ENCODE data around the gene TFF1.

The TFF1 gene

DNA sequence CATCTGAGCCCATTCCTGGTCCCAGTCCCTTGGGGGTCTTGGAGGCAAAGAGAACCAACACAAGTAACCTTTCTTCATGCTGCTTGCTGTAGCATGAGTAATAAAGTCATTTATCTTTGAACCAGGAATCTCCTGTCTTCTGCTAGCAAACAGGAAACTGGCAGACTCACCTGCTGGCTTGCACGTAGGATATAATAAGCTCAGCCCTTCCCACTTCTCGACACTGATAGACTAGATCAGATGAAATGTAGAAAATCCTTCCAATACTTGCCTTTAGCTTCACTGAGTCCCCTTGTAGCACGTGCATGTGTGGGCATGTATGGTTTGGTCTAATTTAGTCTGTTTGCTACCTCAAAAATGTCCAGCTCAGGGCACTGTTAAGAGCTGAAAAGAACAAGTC is 9.0 kb downstream of the TFF1 start:
- Mint-ChIP-seq H3K27me3 (peaks cover 54% of the 10 kb centered on the region), H3K4me1 (peaks cover 3% of the 10 kb centered on the region), H3K9me3 (peaks cover 27% of the 10 kb centered on the region), H3K36me3 (no peaks in the 10 kb centered on the region), H3K4me3 (no peak overlapping the region), H3K27ac (no peak overlapping the region)
- no peak for DNase-seq
- CTCF ChIA-PET: interaction anchor here (1.1 kb wide), 2 partner anchors 16 to 19 kb away, joined by 3 read pairs; no protein-coding TSS in a partner anchor

DNA sequence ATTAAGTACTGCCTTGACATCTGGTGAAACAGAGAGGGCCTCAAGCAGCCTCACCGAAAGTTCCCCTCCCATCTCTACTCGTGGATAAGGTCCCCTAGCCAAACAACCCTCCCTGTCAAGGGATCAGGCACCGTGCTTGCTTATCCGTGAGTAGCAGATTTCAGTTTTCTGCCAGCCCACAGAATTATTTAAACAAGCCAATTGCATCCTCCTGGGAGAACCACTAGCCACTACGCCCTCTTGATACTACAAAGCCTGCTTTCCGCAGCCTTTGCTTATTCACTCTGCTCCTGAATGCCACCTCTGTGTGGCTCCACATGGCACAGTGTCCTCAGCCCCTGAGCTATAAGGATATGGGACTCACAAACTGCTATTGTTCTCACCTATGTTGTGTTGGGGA is 9.7 kb downstream of the TFF1 start:
- no peak overlapping the region for H3K27ac Mint-ChIP-seq
- no peaks in the 10 kb centered on the region for H3K36me3 Mint-ChIP-seq
- H3K4me3 Mint-ChIP-seq: no peak overlapping the region
- peaks cover 52% of the 10 kb centered on the region for H3K27me3 Mint-ChIP-seq
- peaks cover 3% of the 10 kb centered on the region for H3K4me1 Mint-ChIP-seq
- CTCF ChIA-PET: interaction anchor here (1.1 kb wide), 1 partner anchor 17 kb away, joined by 3 read pairs; no protein-coding TSS in a partner anchor
- no peak for DNase-seq
- peaks cover 27% of the 10 kb centered on the region for H3K9me3 Mint-ChIP-seq

DNA sequence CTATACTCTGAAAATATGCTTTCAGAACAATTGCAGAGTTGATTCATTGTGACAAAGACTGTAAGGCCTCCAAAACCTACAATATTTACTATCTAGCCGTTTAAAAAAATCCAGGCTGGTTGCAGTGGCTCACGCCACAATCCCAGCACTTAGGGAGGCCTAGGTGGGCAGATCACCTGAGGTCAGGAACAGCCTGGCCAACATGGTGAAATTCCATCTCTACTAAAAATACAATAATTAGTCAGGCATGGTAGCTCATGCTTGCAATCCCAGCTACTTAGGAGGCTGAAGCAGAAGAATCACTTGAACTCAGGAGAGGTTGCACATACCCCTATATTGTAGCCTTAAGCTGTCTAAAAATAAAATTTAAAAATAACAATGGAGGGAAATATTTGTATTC is 10.3 kb downstream of the TFF1 start:
- CTCF ChIA-PET: no interaction called here
- DNase-seq: no peak

DNA sequence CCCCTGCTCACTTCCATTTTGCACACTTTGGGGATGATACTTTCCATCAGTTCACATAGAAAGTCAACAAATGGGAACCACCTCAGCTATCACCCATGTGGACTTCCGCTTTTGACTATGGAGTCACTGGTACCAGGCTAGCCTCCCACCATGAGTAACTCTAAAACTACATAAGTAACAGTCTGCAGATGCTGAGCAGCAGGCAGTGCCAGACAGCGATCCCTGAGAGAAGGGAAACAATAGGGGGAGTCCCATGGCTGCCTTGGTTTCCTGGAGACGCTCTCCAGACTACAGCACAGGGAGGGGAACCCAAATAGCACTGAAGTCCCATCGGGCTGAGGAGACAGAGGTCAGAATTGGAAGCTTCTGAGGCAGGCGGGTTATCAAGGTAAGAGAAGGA is 12.7 kb downstream of the TFF1 start:
- H3K4me3 Mint-ChIP-seq: no peak overlapping the region
- no peak for DNase-seq
- peaks cover 42% of the 10 kb centered on the region for H3K27me3 Mint-ChIP-seq
- peaks cover 3% of the 10 kb centered on the region for H3K4me1 Mint-ChIP-seq
- H3K36me3 Mint-ChIP-seq: no peaks in the 10 kb centered on the region
- CTCF ChIA-PET: interaction anchor here (1.2 kb wide), 1 partner anchor 18 kb away, joined by 4 read pairs; no protein-coding TSS in a partner anchor
- H3K9me3 Mint-ChIP-seq: peaks cover 25% of the 10 kb centered on the region
- H3K27ac Mint-ChIP-seq: no peak overlapping the region

More for the DNA sequence above, 10.3 kb downstream of the TFF1 start:
- H3K4me3 Mint-ChIP-seq: no peak overlapping the region
- H3K4me1 Mint-ChIP-seq: peaks cover 3% of the 10 kb centered on the region
- H3K27me3 Mint-ChIP-seq: peaks cover 50% of the 10 kb centered on the region
- no peaks in the 10 kb centered on the region for H3K36me3 Mint-ChIP-seq
- H3K27ac Mint-ChIP-seq: no peak overlapping the region
- peaks cover 27% of the 10 kb centered on the region for H3K9me3 Mint-ChIP-seq

DNA sequence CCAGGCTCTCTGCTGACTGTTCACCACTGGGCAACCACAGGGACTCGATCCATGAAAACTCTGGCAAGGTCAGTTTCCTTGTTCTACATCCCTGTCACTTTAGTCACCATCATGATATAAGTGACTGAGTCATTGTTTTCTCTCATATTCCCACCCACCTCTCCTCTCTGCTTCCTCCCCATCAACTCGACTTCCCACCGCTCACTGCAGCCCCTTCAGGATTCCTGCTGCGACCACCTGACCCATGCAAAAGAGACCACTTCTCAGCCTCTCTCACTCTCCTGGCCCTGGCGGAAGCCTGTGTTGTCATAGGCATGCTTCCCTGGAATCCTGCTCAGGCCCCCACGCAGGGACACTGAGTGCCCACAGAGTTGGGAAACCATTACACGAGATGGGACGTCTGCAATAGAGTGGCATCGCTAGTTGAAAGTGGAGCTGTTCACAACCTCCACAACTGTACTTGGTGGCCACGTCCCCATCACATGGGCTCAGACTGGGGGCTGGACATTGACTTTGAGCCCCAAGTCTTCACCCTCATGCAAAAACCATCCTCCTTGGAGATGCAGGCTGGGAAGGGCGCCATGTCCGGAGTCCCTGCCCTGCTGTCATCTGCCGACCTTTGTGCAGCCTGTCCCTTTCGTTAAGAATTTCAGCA is 13.8 kb downstream of the TFF1 start:
- Mint-ChIP-seq H3K9me3 (peaks cover 25% of the 10 kb centered on the region), H3K27ac (peak overlapping the region; percentile 68), H3K36me3 (no peaks in the 10 kb centered on the region), H3K4me3 (no peak overlapping the region), H3K27me3 (peaks cover 35% of the 10 kb centered on the region), H3K4me1 (peaks cover 2% of the 10 kb centered on the region)
- no peak for DNase-seq
- CTCF ChIA-PET: no interaction called here

DNA sequence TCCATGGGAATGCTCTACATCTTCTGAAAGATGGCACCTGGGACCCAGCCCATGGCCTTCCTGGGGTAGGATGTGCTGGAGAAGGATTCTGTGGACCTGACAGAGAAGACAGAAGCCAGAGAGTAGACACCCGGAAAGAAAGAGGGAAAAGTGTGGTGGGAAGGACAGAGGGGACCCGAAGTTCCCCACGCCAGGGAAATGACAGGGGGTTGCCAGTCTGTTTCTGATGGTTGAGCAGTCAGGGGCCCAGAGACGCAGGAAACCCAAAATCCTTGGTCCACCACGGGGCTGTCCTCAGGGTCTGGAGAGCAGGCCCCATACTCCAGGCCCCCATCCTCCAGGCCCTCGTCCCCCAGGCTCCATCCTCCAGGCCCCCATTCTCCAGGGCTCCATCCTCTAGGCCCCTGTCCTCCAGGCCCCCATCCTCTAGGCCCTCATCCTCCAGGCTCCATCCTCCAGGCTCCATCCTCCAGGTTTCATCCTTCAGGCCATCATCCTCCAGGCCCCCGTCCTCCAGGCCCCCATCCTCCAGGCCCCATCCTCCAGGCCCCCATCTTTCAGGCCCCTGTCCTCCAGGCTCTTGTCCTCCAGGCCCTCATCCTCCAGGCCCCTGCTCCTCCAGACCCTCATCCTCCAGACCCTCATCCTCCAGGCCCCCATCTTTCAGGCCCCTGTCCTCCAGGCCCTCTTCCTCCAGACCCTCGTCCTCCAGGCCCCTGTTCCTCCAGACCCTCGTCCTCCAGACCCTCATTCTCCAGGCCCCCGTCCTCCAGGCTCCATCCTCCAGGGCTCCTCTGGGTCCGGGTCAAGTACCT is 14.5 kb downstream of the TFF1 start:
- Mint-ChIP-seq H3K27ac (peak overlapping the region; percentile 68), H3K4me3 (no peak overlapping the region), H3K9me3 (peaks cover 19% of the 10 kb centered on the region), H3K36me3 (no peaks in the 10 kb centered on the region), H3K27me3 (peaks cover 35% of the 10 kb centered on the region), H3K4me1 (no peaks in the 10 kb centered on the region)
- CTCF ChIA-PET: no interaction called here
- DNase-seq: peak; percentile 13

DNA sequence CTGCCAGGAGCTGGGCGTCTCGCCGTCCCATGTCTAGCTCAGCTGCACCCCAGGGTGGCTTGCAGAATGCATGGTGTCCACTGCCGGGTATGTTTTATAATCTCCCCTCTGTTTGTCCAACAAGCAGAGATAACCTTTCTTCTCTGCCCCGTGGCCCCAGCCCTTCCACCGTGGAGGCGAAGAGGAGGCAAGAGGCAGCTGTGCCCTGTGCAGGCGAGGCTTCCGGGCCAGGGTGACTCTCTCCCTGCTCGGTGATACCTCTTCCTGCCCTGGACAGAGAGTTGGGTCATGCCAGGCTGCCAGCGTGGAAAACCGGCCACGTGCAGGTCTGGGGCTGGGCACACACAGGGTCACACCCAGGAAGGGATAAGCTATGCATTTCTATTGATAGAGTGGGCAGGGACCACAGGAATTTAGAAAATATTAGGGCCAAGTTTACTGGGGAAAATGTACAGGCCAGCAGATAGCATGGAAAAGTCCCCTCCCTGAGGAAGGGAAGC is 15.4 kb downstream of the TFF1 start, which contains the start of gene TFF2:
Gene TFF2, minus strand, starts transcription at position 68 of the 500 bp plus-strand sequence. Its CDS starts 37 bp downstream, at position 31.
- Mint-ChIP-seq H3K9me3 (peaks cover 14% of the 10 kb centered on the region), H3K27me3 (peaks cover 35% of the 10 kb centered on the region), H3K4me3 (no peak within 1 kb of the TSS), H3K4me1 (no peaks in the 10 kb centered on the region), H3K36me3 (no peaks in the 10 kb centered on the region), H3K27ac (no peak within 1 kb of the TSS)
- no peak for DNase-seq
- CTCF ChIA-PET: no interaction called here

DNA sequence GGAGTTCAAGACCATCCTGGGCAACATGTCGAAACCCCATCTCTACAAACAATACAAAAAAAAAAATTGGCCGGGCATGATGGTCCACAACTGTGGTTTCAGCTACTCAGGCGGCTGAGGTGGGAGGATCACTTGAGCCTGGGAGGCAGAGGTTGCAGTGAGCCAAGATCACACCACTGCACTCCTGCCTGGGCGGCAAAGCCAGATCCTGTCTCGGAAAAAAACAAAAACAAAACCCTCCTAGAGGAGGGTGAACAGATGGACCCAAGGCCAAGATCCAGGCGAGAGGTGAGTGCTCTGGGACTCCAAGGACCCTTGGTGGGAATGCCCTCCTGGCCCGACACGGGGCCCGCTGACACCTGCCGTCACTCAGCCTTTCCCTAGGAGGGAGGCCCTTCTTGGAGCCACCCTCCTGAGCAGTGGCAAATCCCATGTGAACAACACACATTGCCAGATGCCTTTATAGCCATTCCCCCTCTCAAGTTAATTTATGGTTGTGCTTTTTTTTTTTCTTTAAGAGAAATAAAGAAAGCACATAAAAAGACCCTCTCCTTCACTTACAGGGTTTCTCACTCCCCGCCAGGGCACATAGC is 15.9 kb downstream of the TFF1 start:
- Mint-ChIP-seq H3K36me3 (no peaks in the 10 kb centered on the region), H3K9me3 (peaks cover 11% of the 10 kb centered on the region), H3K4me1 (no peaks in the 10 kb centered on the region), H3K4me3 (no peak overlapping the region), H3K27me3 (peaks cover 32% of the 10 kb centered on the region), H3K27ac (no peak overlapping the region)
- CTCF ChIA-PET: interaction anchor here (1.8 kb wide), 1 partner anchor 40 kb away, joined by 5 read pairs; no protein-coding TSS in a partner anchor
- peak; percentile 9 for DNase-seq

DNA sequence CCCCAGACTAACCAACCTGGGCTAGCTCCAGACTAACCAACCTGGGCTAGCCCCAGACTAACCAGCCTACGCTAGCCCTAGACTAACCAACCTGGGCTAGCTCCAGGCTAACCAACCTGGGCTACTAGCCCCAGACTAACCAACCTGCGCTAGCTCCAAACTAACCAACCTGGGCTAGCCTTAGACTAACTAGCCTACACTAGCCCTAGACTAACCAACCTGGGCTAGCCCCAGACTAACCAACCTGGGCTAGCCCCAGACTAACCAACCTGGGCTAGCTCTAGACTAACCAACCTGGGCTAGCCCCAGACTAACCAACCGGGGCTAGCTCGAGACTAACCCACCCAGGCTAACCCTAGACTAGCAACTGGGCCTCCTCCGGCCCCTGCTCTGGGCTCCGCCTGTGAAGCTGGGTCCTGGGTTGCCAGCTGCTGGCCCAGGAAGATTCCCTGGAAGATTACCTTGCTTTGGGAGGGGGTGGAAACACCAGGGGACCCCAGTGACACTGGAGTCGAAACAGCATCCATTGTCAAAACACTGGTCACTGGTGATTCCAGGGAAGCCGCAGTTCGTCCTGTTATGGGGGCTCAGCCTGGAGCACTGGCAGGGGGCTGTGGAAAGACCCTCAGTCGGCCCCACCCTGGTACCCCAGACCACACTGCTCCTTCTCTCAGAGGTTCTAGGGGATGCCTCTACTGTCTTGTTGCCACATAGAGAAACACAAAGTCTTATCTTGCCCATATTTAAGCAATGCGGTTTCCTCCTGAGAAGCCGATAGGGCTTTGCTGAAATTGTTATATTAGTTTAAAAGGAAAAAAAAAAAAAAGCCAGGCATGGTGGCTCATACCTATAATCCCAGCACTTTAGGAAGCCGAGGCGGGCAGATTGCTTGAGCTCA is 16.7 kb downstream of the TFF1 start:
- CTCF ChIA-PET: interaction anchor here (1.3 to 1.8 kb wide), 2 partner anchors 11 to 40 kb away, joined by 5 to 6 read pairs; no protein-coding TSS in a partner anchor
- Mint-ChIP-seq H3K27me3 (peaks cover 31% of the 10 kb centered on the region), H3K27ac (no peak overlapping the region), H3K4me3 (no peak overlapping the region), H3K4me1 (no peaks in the 10 kb centered on the region), H3K36me3 (no peaks in the 10 kb centered on the region), H3K9me3 (peaks cover 7% of the 10 kb centered on the region)
- peak; percentile 17 for DNase-seq

DNA sequence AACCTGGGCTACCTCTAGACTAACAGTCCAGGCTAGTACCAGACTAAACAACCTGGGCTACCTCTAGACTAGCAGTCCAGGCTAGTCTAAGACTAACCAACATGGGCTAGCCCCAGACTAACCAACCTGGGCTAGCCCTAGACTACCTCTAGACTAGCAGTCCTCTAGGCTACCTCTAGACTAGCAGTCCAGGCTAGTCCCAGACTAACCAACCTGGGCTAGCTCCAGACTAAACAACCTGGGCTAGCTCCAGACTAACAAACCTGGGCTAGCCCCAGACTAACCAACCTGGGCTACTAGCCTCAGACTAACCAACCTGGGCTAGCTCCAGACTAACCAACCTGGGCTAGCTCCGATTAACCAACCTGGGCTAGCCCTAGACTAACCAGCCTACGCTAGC is 17.6 kb downstream of the TFF1 start:
- no peak for DNase-seq
- no peaks in the 10 kb centered on the region for H3K4me1 Mint-ChIP-seq
- no peaks in the 10 kb centered on the region for H3K36me3 Mint-ChIP-seq

DNA sequence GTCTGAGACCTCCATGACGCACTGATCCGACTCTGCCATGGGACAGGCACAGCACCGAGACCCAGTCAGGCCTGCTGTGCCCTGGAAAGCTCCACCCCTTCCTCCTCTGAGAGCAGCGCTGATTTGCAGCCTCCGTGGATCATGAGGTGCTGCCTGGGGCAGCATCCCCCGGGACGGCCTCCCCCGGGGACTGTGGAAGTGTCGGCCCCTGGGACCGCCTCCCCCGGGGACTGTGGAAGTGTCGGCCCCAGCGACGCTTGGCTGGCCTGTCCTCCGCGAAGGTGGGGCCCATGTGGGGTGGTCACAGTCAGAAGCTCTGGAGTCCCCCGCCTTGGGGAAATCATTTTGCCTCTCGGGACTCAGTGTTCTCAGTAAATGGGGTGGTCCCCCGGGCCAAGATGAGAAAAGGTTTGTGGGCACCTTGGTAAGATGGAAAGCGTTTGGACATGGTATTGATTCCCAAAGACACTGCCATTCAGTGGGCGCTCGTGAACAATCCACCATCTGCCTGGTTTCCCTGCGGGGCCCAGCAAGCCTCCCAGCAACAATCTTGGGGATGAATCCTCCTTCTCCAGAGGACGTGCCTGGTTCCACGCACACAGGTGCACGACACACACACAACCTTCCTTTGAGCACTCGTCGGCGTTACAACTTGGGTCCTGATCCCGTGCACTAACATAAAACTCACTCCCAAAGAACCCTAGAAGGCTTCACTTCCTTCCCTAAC is 18.6 kb downstream of the TFF1 start:
- no peak overlapping the region for H3K27ac Mint-ChIP-seq
- H3K36me3 Mint-ChIP-seq: no peaks in the 10 kb centered on the region
- CTCF ChIA-PET: no interaction called here
- H3K9me3 Mint-ChIP-seq: no peaks in the 10 kb centered on the region
- peaks cover 19% of the 10 kb centered on the region for H3K27me3 Mint-ChIP-seq
- H3K4me1 Mint-ChIP-seq: no peaks in the 10 kb centered on the region
- peak; percentile 8 for DNase-seq
- no peak overlapping the region for H3K4me3 Mint-ChIP-seq

More for the DNA sequence above, 17.6 kb downstream of the TFF1 start:
- peaks cover 3% of the 10 kb centered on the region for H3K9me3 Mint-ChIP-seq
- no peak overlapping the region for H3K27ac Mint-ChIP-seq
- H3K27me3 Mint-ChIP-seq: peaks cover 24% of the 10 kb centered on the region
- CTCF ChIA-PET: interaction anchor here (1.3 to 1.8 kb wide), 2 partner anchors 11 to 39 kb away, joined by 5 to 6 read pairs; no protein-coding TSS in a partner anchor
- H3K4me3 Mint-ChIP-seq: no peak overlapping the region

DNA sequence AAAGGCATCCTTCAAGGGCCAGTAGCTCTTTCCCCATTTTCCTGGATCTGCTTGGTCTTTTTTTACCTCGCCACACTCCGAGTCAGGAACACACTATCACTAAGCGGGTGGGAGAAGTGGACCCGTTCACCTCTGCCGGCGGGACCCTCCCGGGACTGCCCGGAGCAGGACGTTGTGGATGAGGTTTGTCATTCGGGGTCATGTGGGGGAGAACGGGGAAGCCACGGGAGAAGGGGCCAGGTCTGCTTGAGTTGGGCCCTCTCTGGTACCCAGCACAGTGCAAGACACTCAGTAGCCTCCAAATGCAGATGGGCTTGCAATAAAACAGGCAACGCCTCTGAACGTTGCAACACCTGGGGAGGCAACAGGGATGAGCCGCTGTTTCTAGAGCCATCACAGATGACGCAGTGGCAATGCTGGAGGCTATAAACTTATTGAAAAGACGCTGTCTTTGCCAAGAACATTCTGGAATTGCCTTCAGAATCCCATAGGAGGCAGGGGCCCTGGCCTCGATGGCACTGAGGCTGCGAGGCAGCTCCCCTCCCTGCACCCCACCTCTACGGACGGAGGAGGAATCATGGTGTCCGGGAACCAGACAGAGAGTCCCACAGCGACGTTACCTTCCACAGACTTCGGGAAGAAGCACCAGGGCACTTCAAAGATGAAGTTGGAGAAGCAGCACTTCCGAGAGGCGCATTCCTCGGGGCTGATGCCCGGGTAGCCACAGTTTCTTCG is 19.3 kb downstream of the TFF1 start:
- H3K27me3 Mint-ChIP-seq: peaks cover 14% of the 10 kb centered on the region
- H3K4me1 Mint-ChIP-seq: no peaks in the 10 kb centered on the region
- no peaks in the 10 kb centered on the region for H3K9me3 Mint-ChIP-seq
- CTCF ChIA-PET: no interaction called here
- H3K27ac Mint-ChIP-seq: no peak overlapping the region
- no peak overlapping the region for H3K4me3 Mint-ChIP-seq
- peak; percentile 3 for DNase-seq
- no peaks in the 10 kb centered on the region for H3K36me3 Mint-ChIP-seq
